Measurements from ENCODE around the gene RING1. TPM values are rescaled to one million over a fixed set of nuclear protein-coding genes. Genes with fewer than 3 reads are reported as not detected.

RING1 gene
- total and polyA plus RNA-seq, 2 experiments from 2014 or later, result 12.7 to 35.8 TPM

DNA sequence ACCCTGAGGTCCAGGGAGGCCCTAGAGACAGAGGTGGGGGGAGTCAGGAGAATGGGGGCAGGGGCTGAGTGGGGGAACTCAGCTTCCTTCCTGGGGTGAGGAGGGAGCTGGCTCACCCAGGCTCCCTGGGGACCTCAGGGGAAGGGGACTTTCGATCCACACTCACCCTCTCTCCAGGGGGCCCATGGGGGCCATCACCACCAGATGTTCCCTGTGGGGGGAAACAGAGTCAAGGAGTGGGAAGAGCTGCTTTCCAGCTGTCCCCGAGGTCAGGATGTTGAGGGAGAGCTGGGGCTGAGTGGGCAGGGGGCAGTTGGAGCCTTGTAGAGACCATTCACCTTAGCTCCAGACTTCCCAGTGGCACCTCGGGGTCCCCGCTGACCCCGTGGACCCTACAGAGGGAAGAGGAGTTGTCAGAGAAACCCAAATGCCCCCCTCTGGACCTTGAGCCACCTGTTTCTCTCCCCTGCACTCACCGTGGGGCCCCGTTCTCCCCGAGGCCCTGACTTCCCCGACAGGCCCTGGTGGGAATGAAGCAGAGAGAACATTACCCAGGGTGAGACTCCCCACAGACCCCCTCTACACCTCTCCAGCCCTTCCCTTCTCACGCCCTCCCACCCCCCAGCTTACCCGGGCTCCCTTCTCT lies 34.6 kb upstream of the RING1 start:
- TF ChIP-seq EZH2 (IDR thresholded peaks at IDR 0.05; ENCODE audit: insufficient read depth, poor library complexity, severe bottlenecking) (no peak), EZH2phosphoT487 (IDR thresholded peaks at IDR 0.05; ENCODE audit: insufficient read depth, low read depth) (no peak)
- in situ Hi-C loops (cut with MboI), result no loop called here
- 42 to 50% methylated on average over 10 to 11 of the region's 11 CpGs for WGBS, 2 experiments (ENCODE audit: low coverage in 1 of 2, low lambda C conversion rate in 2 of 2, missing lambda C conversion rate in 2 of 2)
- Histone ChIP-seq H3K27me3 (replicated peaks; ENCODE audit: insufficient read depth) (no peaks in the 10 kb centered on the region), H3K4me1 (ENCODE audit: insufficient read depth) (no peaks in the 10 kb centered on the region), H3K27ac (no peak overlapping the region), H3F3A (ENCODE audit: insufficient read depth) (no peaks in the 10 kb centered on the region), H4K20me1 (ENCODE audit: insufficient read depth) (no peaks in the 10 kb centered on the region), H2AFZ (no peak overlapping the region), H3K9me3 (ENCODE audit: low read depth) (no peaks in the 10 kb centered on the region), H3K36me3 (ENCODE audit: low read depth) (no peaks in the 10 kb centered on the region), H3K79me2 (ENCODE audit: insufficient read depth) (no peaks in the 10 kb centered on the region), H3K4me3 (no peak overlapping the region), H3K9ac (no peak overlapping the region), H3K9me2 (ENCODE audit: insufficient read depth) (no peaks in the 10 kb centered on the region), H3K4me2 (ENCODE audit: unreplicated experiment) (no peak overlapping the region)
- no peak for DNase-seq

GRCh38 chr6:33174784-33175183 lies 33.5 kb upstream of the RING1 start:
- WGBS, 2 experiments (ENCODE audit: low coverage in 1 of 2, low lambda C conversion rate in 2 of 2, missing lambda C conversion rate in 2 of 2), result 84 to 90% methylated on average over 4 of the region's 4 CpGs

DNA sequence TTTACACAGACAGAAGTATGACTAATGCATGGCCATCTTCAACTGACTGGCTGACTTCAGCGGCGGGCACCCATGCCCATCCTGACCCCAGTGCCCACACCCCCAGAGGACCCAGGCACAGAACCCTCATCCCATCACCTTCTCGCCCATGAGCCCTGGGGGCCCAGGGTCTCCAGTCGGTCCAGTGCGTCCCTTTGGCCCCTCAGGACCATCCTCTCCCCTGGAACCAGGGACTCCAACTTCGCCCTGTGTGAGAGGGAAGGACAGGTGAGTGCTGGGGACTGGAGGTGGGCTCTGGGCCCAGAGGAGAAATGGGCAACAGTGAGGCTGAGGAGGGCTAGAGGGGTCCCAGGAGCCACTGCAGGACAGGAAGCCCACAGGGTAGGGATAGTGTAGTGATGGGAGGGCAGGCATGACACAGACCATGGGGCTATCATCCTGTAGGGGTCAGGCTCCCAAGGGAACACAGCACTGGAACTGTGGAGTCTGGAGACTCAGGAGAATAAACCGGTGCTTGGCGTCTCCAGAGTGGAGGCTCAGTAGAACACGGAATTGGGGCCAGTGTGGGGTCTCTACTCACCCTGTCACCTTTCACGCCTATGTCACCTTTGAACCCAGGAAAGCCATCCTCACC lies 32.7 kb upstream of the RING1 start:
- no peak for DNase-seq
- in situ Hi-C loops (cut with MboI), result no loop called here

More at GRCh38 chr6:33174784-33175183, 33.5 kb upstream of the RING1 start:
- H3K4me1 ChIP-seq (ENCODE audit: insufficient read depth), result no peaks in the 10 kb centered on the region
- H4K20me1 ChIP-seq (ENCODE audit: insufficient read depth), result no peaks in the 10 kb centered on the region
- in situ Hi-C loops (cut with MboI), result no loop called here
- no peaks in the 10 kb centered on the region for H3K79me2 ChIP-seq (ENCODE audit: insufficient read depth)
- no peak overlapping the region for H3K4me2 ChIP-seq (ENCODE audit: unreplicated experiment)
- TF ChIP-seq EZH2phosphoT487 (IDR thresholded peaks at IDR 0.05; ENCODE audit: insufficient read depth, low read depth), result no peak
- TF ChIP-seq EZH2 (IDR thresholded peaks at IDR 0.05; ENCODE audit: insufficient read depth, poor library complexity, severe bottlenecking), result no peak
- H3K9ac ChIP-seq, result no peak overlapping the region
- no peaks in the 10 kb centered on the region for H3K36me3 ChIP-seq (ENCODE audit: low read depth)
- H3K27me3 ChIP-seq (replicated peaks; ENCODE audit: insufficient read depth), result no peaks in the 10 kb centered on the region
- H3K9me2 ChIP-seq (ENCODE audit: insufficient read depth), result no peaks in the 10 kb centered on the region
- H2AFZ ChIP-seq, result no peak overlapping the region
- no peak for DNase-seq
- H3K4me3 ChIP-seq, result no peak overlapping the region
- no peak overlapping the region for H3K27ac ChIP-seq
- H3K9me3 ChIP-seq (ENCODE audit: low read depth), result no peaks in the 10 kb centered on the region
- no peaks in the 10 kb centered on the region for H3F3A ChIP-seq (ENCODE audit: insufficient read depth)

GRCh38 chr6:33176906-33177305 lies 31.4 kb upstream of the RING1 start:
- WGBS, 2 experiments (ENCODE audit: low coverage in 1 of 2, low lambda C conversion rate in 2 of 2, missing lambda C conversion rate in 2 of 2), result 74% methylated on average over 6 to 7 of the region's 7 CpGs
- Histone ChIP-seq H3K4me1 (ENCODE audit: insufficient read depth) (no peaks in the 10 kb centered on the region), H2AFZ (no peak overlapping the region), H3K27me3 (replicated peaks; ENCODE audit: insufficient read depth) (no peaks in the 10 kb centered on the region), H3F3A (ENCODE audit: insufficient read depth) (no peaks in the 10 kb centered on the region), H3K9me3 (ENCODE audit: low read depth) (no peaks in the 10 kb centered on the region), H3K79me2 (ENCODE audit: insufficient read depth) (no peaks in the 10 kb centered on the region), H3K4me2 (ENCODE audit: unreplicated experiment) (no peak overlapping the region), H3K9ac (no peak overlapping the region), H3K9me2 (ENCODE audit: insufficient read depth) (no peaks in the 10 kb centered on the region), H3K36me3 (ENCODE audit: low read depth) (no peaks in the 10 kb centered on the region), H3K4me3 (no peak overlapping the region), H4K20me1 (ENCODE audit: insufficient read depth) (no peaks in the 10 kb centered on the region), H3K27ac (no peak overlapping the region)
- no peak for DNase-seq
- TF ChIP-seq EZH2 (IDR thresholded peaks at IDR 0.05; ENCODE audit: insufficient read depth, poor library complexity, severe bottlenecking) (no peak), EZH2phosphoT487 (IDR thresholded peaks at IDR 0.05; ENCODE audit: insufficient read depth, low read depth) (no peak)
- in situ Hi-C loops (cut with MboI), result no loop called here

More for the DNA sequence above, 32.7 kb upstream of the RING1 start:
- no peak overlapping the region for H2AFZ ChIP-seq
- H3K4me3 ChIP-seq, result no peak overlapping the region
- H3K27ac ChIP-seq, result no peak overlapping the region
- H3K79me2 ChIP-seq (ENCODE audit: insufficient read depth), result no peaks in the 10 kb centered on the region
- no peaks in the 10 kb centered on the region for H3K27me3 ChIP-seq (replicated peaks; ENCODE audit: insufficient read depth)
- 66 to 67% methylated on average over 10 of the region's 10 CpGs for WGBS, 2 experiments (ENCODE audit: low coverage in 1 of 2, low lambda C conversion rate in 2 of 2, missing lambda C conversion rate in 2 of 2)
- no peak overlapping the region for H3K9ac ChIP-seq
- H3K4me1 ChIP-seq (ENCODE audit: insufficient read depth), result no peaks in the 10 kb centered on the region
- no peaks in the 10 kb centered on the region for H3K36me3 ChIP-seq (ENCODE audit: low read depth)
- H3K4me2 ChIP-seq (ENCODE audit: unreplicated experiment), result no peak overlapping the region
- no peaks in the 10 kb centered on the region for H3F3A ChIP-seq (ENCODE audit: insufficient read depth)
- no peaks in the 10 kb centered on the region for H3K9me3 ChIP-seq (ENCODE audit: low read depth)
- no peaks in the 10 kb centered on the region for H3K9me2 ChIP-seq (ENCODE audit: insufficient read depth)
- H4K20me1 ChIP-seq (ENCODE audit: insufficient read depth), result no peaks in the 10 kb centered on the region
- TF ChIP-seq EZH2 (IDR thresholded peaks at IDR 0.05; ENCODE audit: insufficient read depth, poor library complexity, severe bottlenecking), result no peak
- TF ChIP-seq EZH2phosphoT487 (IDR thresholded peaks at IDR 0.05; ENCODE audit: insufficient read depth, low read depth), result no peak
